Mammary epithelial cell (primary cell): ENCODE measurements around the gene AGPAT1.

Experiments used
- EZH2 ChIP-seq: IDR thresholded peaks from 2 replicates; pipeline ENCODE4 v1.6.1; 2012; ENCODE audit warnings: low read length, inconsistent platforms, borderline replicate concordance
- TF ChIP-seq, protein P1 (sequence below), 2 donors: IDR thresholded peaks in 1 of 2; conservative IDR thresholded peaks in 1 of 2; 2 replicates each; pipeline ENCODE4 v1.5.1; 2011 to 2012; ENCODE audit warnings: inconsistent platforms in 2 of 2, low read length in 2 of 2, mild to moderate bottlenecking in 2 of 2, control low read depth in 1 of 2, low read depth in 1 of 2; ENCODE audit not compliant: insufficient read depth in 1 of 2; ENCODE audit errors: extremely low read depth in 1 of 2

DNA sequence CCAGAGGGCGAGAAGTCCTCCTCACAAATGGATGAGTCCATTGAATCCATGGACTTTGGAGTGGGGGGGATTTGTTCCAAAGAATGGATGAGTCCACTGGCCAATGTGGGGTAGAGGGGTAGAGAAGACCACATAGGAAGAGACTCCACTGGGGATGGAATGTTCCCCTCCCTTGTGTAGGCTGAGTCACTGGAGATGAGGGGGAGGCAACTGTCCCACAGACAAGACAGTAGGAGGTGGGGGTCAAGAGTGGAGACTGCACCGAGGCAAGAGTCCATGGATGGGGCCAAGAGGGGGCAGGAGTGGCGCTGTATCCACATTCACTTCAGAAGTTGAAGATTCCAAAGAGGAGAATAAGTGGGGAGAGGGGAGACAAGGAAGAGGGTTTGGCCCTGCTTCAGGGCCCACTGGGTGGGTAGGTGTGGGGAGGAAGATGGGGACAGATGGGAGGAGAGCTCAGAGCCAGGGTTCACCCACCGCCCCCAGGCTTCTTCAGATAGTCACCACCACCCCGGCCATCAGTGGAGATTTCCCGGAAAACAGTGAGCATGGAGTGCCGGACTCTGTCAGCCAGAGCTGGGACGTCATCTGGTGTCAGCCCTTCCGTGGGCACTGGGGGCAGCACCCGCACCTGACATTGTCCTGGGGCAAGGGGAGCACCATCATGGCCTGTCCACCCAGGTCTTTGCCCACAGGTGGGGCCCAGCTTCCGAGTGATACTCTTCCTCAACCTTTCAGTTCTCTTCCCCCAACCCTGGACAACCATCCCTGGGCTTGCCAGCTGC is 6.9 kb downstream of the AGPAT1 start:
- TF ChIP-seq, protein P1, sequence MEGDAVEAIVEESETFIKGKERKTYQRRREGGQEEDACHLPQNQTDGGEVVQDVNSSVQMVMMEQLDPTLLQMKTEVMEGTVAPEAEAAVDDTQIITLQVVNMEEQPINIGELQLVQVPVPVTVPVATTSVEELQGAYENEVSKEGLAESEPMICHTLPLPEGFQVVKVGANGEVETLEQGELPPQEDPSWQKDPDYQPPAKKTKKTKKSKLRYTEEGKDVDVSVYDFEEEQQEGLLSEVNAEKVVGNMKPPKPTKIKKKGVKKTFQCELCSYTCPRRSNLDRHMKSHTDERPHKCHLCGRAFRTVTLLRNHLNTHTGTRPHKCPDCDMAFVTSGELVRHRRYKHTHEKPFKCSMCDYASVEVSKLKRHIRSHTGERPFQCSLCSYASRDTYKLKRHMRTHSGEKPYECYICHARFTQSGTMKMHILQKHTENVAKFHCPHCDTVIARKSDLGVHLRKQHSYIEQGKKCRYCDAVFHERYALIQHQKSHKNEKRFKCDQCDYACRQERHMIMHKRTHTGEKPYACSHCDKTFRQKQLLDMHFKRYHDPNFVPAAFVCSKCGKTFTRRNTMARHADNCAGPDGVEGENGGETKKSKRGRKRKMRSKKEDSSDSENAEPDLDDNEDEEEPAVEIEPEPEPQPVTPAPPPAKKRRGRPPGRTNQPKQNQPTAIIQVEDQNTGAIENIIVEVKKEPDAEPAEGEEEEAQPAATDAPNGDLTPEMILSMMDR (conservative IDR thresholded peaks at IDR 0.05 in 1 of 2, IDR thresholded peaks at IDR 0.05 in 1 of 2; ENCODE audit: extremely low read depth in 1 of 2, insufficient read depth in 1 of 2, low read depth in 1 of 2, low read length in 2 of 2), result no peak
- TF ChIP-seq EZH2, result no peak
